IMR-90 (cell line): ENCODE results near the gene EXOG. TPM values are rescaled to one million over a fixed set of nuclear protein-coding genes. Genes with fewer than 3 reads are reported as not detected.
A peak's percentile ranks its signal among the peaks of the same experiment; 100 is the strongest.

Source experiments
- ATAC-seq: fragments of 200-7000 bp; cut with Tn5 transposase; 2 replicates; pipeline ENCODE4 v1.9.1; 2020; ENCODE audit warnings: low read depth, mild to moderate bottlenecking, moderate library complexity
- BruUV-seq: library from RNA; stranded (reverse); fragments of 400-500 nt; replicated peaks from 2 replicates; lab custom pipeline; 2021; lab: Mats Ljungman, UMichigan
- CTCF ChIA-PET: fragments of 300-600 bp; formaldehyde crosslinking; extraction: SDS; loops from one replicate; lab custom pipeline; 2021; ENCODE audit warnings: antibody characterized with exemption; lab: Yijun Ruan, JAX
- POLR2A ChIA-PET: fragments of 300-600 bp; sonication (Branson Sonifier 250); formaldehyde crosslinking; loops from one replicate; lab custom pipeline; 2022; ENCODE audit warnings: antibody characterized with exemption; ENCODE audit not compliant: unreplicated experiment; lab: Charles Lee
- DNase-seq: peaks from one replicate; pipeline ENCODE4 v3.0.0; 2013
- H2AFZ ChIP-seq: replicated peaks from 2 replicates; pipeline ENCODE3; 2013; ENCODE audit warnings: low read length, mild to moderate bottlenecking; ENCODE audit not compliant: poor library complexity
- H2AK5ac ChIP-seq: 2 replicates; pipeline ENCODE4 v1.6.1; 2013; ENCODE audit warnings: low read depth, low read length, inconsistent platforms
- H2AK9ac ChIP-seq: replicated peaks from 2 replicates; pipeline ENCODE3; 2013; ENCODE audit warnings: mild to moderate bottlenecking, low read depth, low read length, moderate library complexity; ENCODE audit not compliant: poor library complexity
- H2BK120ac ChIP-seq: 2 replicates; pipeline ENCODE4 v1.6.1; 2013; ENCODE audit warnings: low read depth, low read length, inconsistent platforms
- H2BK15ac ChIP-seq: 3 replicates; pipeline ENCODE4 v1.6.1; 2013; ENCODE audit warnings: low read depth, low read length, inconsistent platforms
- H2BK20ac ChIP-seq: 2 replicates; pipeline ENCODE4 v1.6.1; 2013; ENCODE audit warnings: low read depth, mild to moderate bottlenecking, inconsistent platforms, low read length, moderate library complexity
- H2BK5ac ChIP-seq: 2 replicates; pipeline ENCODE4 v1.6.1; 2013; ENCODE audit warnings: mild to moderate bottlenecking, low read depth, low read length, inconsistent platforms; ENCODE audit not compliant: poor library complexity, severe bottlenecking
- H3K14ac ChIP-seq: replicated peaks from 2 replicates; pipeline ENCODE4 v1.6.1; 2013; ENCODE audit warnings: low read depth, low read length, inconsistent platforms
- H3K18ac ChIP-seq: 2 replicates; pipeline ENCODE4 v1.6.1; 2013; ENCODE audit warnings: low read depth, low read length, control low read depth
- H3K23ac ChIP-seq: 2 replicates; pipeline ENCODE4 v1.6.1; 2013; ENCODE audit warnings: low read depth, low read length, inconsistent platforms
- H3K27ac ChIP-seq: 2 replicates; pipeline ENCODE4 v1.5.1; 2013; ENCODE audit warnings: mild to moderate bottlenecking, control low read depth, low read length; ENCODE audit not compliant: insufficient read depth
- H3K27me3 ChIP-seq: 2 replicates; pipeline ENCODE4 v1.6.1; 2013; ENCODE audit warnings: low read length; ENCODE audit not compliant: control insufficient read depth, insufficient read depth
- H3K36me3 ChIP-seq: 2 replicates; pipeline ENCODE4 v1.6.1; 2013; ENCODE audit warnings: low read length, mixed read lengths; ENCODE audit not compliant: control insufficient read depth, insufficient read depth
- H3K4ac ChIP-seq: 2 replicates; pipeline ENCODE4 v1.6.1; 2013; ENCODE audit warnings: low read depth, low read length, inconsistent platforms
- H3K4me1 ChIP-seq: 2 replicates; pipeline ENCODE4 v1.6.1; 2013; ENCODE audit warnings: low read length, mixed read lengths; ENCODE audit not compliant: control insufficient read depth, insufficient read depth
- H3K4me2 ChIP-seq: 2 replicates; pipeline ENCODE4 v1.6.1; 2013; ENCODE audit warnings: low read depth, mild to moderate bottlenecking, control low read depth, low read length, moderate library complexity
- H3K4me3 ChIP-seq: 2 replicates; pipeline ENCODE4 v1.5.1; 2013; ENCODE audit warnings: low read depth, mild to moderate bottlenecking, control low read depth, low read length, moderate library complexity; ENCODE audit not compliant: insufficient read depth
- H3K56ac ChIP-seq: 2 replicates; pipeline ENCODE4 v1.6.1; 2013; ENCODE audit warnings: low read length, inconsistent platforms; ENCODE audit not compliant: insufficient read depth; ENCODE audit errors: extremely low read depth
- H3K79me1 ChIP-seq, 2 experiments: 2 replicates each; pipeline ENCODE4 v1.6.1; 2013; ENCODE audit warnings: low read length in 2 of 2, inconsistent platforms in 1 of 2, low read depth in 1 of 2
- H3K9ac ChIP-seq: 2 replicates; pipeline ENCODE4 v1.6.1; 2013; ENCODE audit warnings: low read depth, low read length, control low read depth
- H3K9me1 ChIP-seq: 2 replicates; pipeline ENCODE4 v1.6.1; 2013; ENCODE audit warnings: low read length, inconsistent platforms; ENCODE audit not compliant: insufficient read depth
- H3K9me3 ChIP-seq: 2 replicates; pipeline ENCODE4 v1.6.1; 2013; ENCODE audit warnings: low read length; ENCODE audit not compliant: control insufficient read depth, insufficient read depth
- H4K20me1 ChIP-seq: 2 replicates; pipeline ENCODE4 v1.6.1; 2013; ENCODE audit warnings: low read length, inconsistent platforms; ENCODE audit not compliant: insufficient read depth
- H4K5ac ChIP-seq: 2 replicates; pipeline ENCODE4 v1.6.1; 2013; ENCODE audit warnings: mild to moderate bottlenecking, low read depth, low read length, control low read depth
- H4K8ac ChIP-seq, 2 experiments: 2 replicates each; pipeline ENCODE4 v1.6.1; 2013; ENCODE audit warnings: low read depth in 2 of 2, low read length in 2 of 2, control low read depth in 1 of 2, inconsistent platforms in 1 of 2
- H4K91ac ChIP-seq: 2 replicates; pipeline ENCODE4 v1.6.1; 2013; ENCODE audit warnings: low read depth, low read length, inconsistent platforms; ENCODE audit not compliant: insufficient read depth
- BHLHE40 ChIP-seq: fragments of 150-350 bp; IDR thresholded peaks from 2 replicates; pipeline ENCODE4 v1.6.1; 2016; ENCODE audit warnings: mild to moderate bottlenecking, low read depth, low read length
- MAFK ChIP-seq: IDR thresholded peaks from 2 replicates; pipeline ENCODE4 v1.6.1; 2012; ENCODE audit warnings: low read depth, low read length, improper control_type of control experiment
- POLR2A ChIP-seq: IDR thresholded peaks from 2 replicates; pipeline ENCODE4 v1.6.1; 2012; ENCODE audit warnings: mild to moderate bottlenecking, low read depth, low read length
- RFX5 ChIP-seq: IDR thresholded peaks from 2 replicates; pipeline ENCODE4 v1.8.0; 2012; ENCODE audit warnings: low read depth, mild to moderate bottlenecking, low read length, moderate library complexity
- SMC3 ChIP-seq: fragments of 150-350 bp; IDR thresholded peaks from 2 replicates; pipeline ENCODE4 v1.6.1; 2016; ENCODE audit warnings: low read depth, mild to moderate bottlenecking, antibody characterized with exemption, low read length, moderate library complexity
- WGBS, 2 experiments: methylation state at CpG; one replicate each; pipeline versions ENCODE4 v1.1.5 to v1.1.7; 2013; ENCODE audit warnings: missing lambda C conversion rate in 2 of 2; ENCODE audit not compliant: insufficient read length in 1 of 2; ENCODE audit errors: extremely low coverage in 2 of 2; 5-methylcytosine and 5-hydroxymethylcytosine counted together
- dilution Hi-C: fragments of 300-500 bp; cut with HindIII; formaldehyde crosslinking; loops from one replicate; pipeline ENCODE4 v1.14.3; 2018; ENCODE audit warnings: low sequenced_read_pairs; ENCODE audit not compliant: unreplicated experiment
- in situ Hi-C: fragments of 300-500 bp; cut with MboI; formaldehyde crosslinking; loops from 3 replicates; pipeline ENCODE4 v1.14.3; 2019; ENCODE audit warnings: low sequenced_read_pairs, inconsistent platforms, mixed read lengths
- intact Hi-C: fragments of 100-400 bp; cut with micrococcal nuclease; formaldehyde crosslinking; loops from 2 replicates; pipeline ENCODE4 v1.10.0; 2022
- polyA plus RNA-seq, 3 experiments: library from polyadenylated mRNA; depleted of rRNA; stranded (reverse); fragments of >200 nt; gene quantifications; 2 replicates each; pipeline ENCODE4 v1.2.3, GENCODE V29; 2012; ENCODE audit warnings: low replicate concordance in 1 of 3
- total RNA-seq: library from RNA; depleted of rRNA; stranded (reverse); fragments of >200 nt; gene quantifications from 2 replicates; pipeline ENCODE4 v1.2.3, GENCODE V29; 2012

The EXOG gene
- total and polyA plus RNA-seq, 2 of the 4 experiments (the other 2 are of a cell fraction) = 10.2 to 15.0 TPM

DNA sequence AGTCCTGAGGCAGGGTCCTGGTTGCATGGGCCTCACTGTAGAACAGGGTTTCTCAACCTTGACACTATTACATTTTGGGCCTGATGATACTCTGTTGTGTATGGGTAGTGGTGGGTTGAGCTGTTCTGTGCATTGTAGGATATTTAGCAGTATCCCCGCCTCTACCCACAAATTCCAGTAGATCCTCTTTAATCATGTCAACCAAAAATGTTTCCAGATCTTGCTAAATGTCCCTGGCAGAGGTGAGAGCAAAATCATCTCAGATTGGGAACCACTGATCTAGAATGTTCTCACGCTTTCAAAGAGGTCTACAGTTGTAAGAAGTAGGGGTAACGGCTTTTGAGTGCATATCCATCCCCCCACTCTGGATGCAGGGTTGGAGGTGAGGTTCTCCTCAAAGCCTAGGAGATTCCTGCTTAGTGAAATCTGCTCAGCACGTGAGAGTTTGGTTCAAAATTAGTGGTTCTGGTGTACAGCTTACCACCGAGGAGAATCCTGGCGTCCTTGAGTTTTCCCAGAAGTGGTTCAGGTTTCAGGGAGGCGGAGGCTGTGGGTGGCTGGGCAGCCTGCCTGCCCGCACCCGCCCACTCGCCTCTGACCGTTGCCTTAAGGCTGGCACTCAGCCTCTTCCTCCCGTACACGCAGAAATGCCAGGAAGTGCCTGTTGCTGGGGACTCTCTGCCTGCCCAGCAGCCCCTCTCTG, 37.2 kb upstream of the EXOG start:
- peak overlapping the region; percentile 44 for H2AK9ac ChIP-seq
- dilution Hi-C loops = no loop called here
- in situ Hi-C loops = no loop called here
- no peak overlapping the region for H3K4me3 ChIP-seq
- H2BK120ac ChIP-seq = no peak overlapping the region
- peaks cover 3% of the 10 kb centered on the region; the same call in 1 of the 2 replicates for H3K4me1 ChIP-seq
- H3K9ac ChIP-seq = no peak overlapping the region
- no peak overlapping the region for H4K8ac ChIP-seq
- H3K79me1 ChIP-seq = peaks cover 22 to 44% of the 10 kb centered on the region in 2 experiments; a peak in 3 of 4 replicates
- H2BK20ac ChIP-seq = no peak overlapping the region
- peaks cover 18% of the 10 kb centered on the region for H4K20me1 ChIP-seq
- no TSS peak for BruUV-seq
- no peak overlapping the region for H3K4me2 ChIP-seq
- no peak overlapping the region for H3K14ac ChIP-seq
- WGBS, 2 experiments = 53% methylated on average over 6 of the region's 13 CpGs; no CpG with 5 or more reads in 1 of the 2 experiments
- H3K9me3 ChIP-seq = no peaks in the 10 kb centered on the region
- no peak overlapping the region for H3K4ac ChIP-seq
- TF ChIP-seq SMC3 = no peak
- TF ChIP-seq POLR2A = no peak
- no peak for TF ChIP-seq BHLHE40
- no peak for TF ChIP-seq RFX5
- no peak for TF ChIP-seq MAFK
- no peak overlapping the region; the same call in 1 of the 2 replicates for H3K23ac ChIP-seq
- ChIA-PET POLR2A (no interaction called here), CTCF (no interaction called here)
- H3K27me3 ChIP-seq = no peaks in the 10 kb centered on the region
- H3K9me1 ChIP-seq = peaks cover 6% of the 10 kb centered on the region; the same call in 1 of the 2 replicates
- H4K5ac ChIP-seq = no peak overlapping the region
- H2BK5ac ChIP-seq = no peak overlapping the region
- H2BK15ac ChIP-seq = no peak overlapping the region
- intact Hi-C loops = loop anchor here (5.0 kb wide), 1 partner anchor 112 kb away; the partner anchor contains the start of gene XYLB
- H3K36me3 ChIP-seq = no peaks in the 10 kb centered on the region
- H2AK5ac ChIP-seq = no peak overlapping the region
- H3K56ac ChIP-seq = no peak overlapping the region
- no peak overlapping the region for H3K18ac ChIP-seq
- H4K91ac ChIP-seq = no peak overlapping the region
- ATAC-seq = no peak
- H2AFZ ChIP-seq = peak overlapping the region; percentile 44
- no peak overlapping the region for H3K27ac ChIP-seq
- peak; percentile 22 for DNase-seq
